ENCODE data around the gene CD300A. TPM values are rescaled to one million over a fixed set of nuclear protein-coding genes. Genes with fewer than 3 reads are reported as not detected.

CD300A gene
- total and polyA plus RNA-seq, 7 experiments from 2014 or later: 5.0 to 52.4 (median 6.8) TPM

DNA sequence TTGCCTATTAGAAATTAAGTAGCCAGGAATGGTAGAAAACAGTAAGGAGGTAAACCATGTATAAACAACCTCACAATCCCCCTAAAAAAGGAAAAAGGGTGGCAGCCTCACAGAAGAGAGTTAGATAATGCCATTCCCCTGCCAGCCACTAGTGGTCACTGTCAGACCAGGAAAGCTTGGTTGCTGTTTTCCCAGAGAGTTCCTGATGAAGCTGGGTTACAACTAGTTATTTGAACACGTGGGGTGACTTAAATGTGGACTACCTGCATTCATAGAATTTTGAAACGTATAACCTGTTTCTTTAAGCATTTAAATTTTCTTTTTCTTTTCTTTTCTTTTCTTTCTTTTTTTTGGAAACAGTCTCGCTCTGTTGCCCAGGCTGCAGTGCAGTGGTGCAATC, 28.7 kb upstream of the CD300A start:
- peak overlapping the region in 1 of 9 donors; percentile 32 for H3K27ac Mint-ChIP-seq
- H3K4me3 Mint-ChIP-seq: no peak overlapping the region
- H3K27me3 Mint-ChIP-seq: peaks cover 34 to 52% (median 42%) of the 10 kb centered on the region in 5 donors
- no peaks in the 10 kb centered on the region for H3K36me3 ChIP-seq (ENCODE audit: control insufficient read depth in 2 of 3, insufficient read depth in 3 of 3, low read length in 3 of 3)
- peaks cover 0 to 15% (median 4%) of the 10 kb centered on the region in 3 experiments for H3K9me3 ChIP-seq (ENCODE audit: control insufficient read depth in 2 of 3, low read length in 3 of 3)
- peaks cover 0 to 4% of the 10 kb centered on the region in 2 donors for H3K27me3 ChIP-seq (ENCODE audit: control insufficient read depth in 2 of 2, insufficient read depth in 2 of 2, low read length in 2 of 2)
- CTCF ChIA-PET: interaction anchor here (1.9 kb wide), 1 partner anchor 17 kb away, joined by 5 read pairs; no protein-coding TSS in a partner anchor
- H3K4me1 Mint-ChIP-seq: peaks cover 0 to 5% (median 0%) of the 10 kb centered on the region in 7 donors
- intact Hi-C loops (cut with micrococcal nuclease): loop anchor here in 1 of 2 donors (10.0 kb wide), 1 partner anchor 57 kb away; no protein-coding TSS in a partner anchor
- DNase-seq: no peak
- no peaks in the 10 kb centered on the region for H3K4me1 ChIP-seq (ENCODE audit: control insufficient read depth in 2 of 2, insufficient read depth in 2 of 2, low read length in 2 of 2)
- ATAC-seq: no peak
- H3K9me3 Mint-ChIP-seq: peaks cover 0 to 37% (median 27%) of the 10 kb centered on the region in 11 donors
- no peak overlapping the region for H3K4me3 ChIP-seq (ENCODE audit: low read length)
- POLR2A ChIA-PET: interaction anchor here (1.2 kb wide), 1 partner anchor 57 kb away, joined by 4 read pairs; no protein-coding TSS in a partner anchor
- H3K27ac ChIP-seq (ENCODE audit: low read depth, low read length): no peak overlapping the region
- peaks cover 0 to 10% (median 0%) of the 10 kb centered on the region in 5 donors for H3K36me3 Mint-ChIP-seq

DNA sequence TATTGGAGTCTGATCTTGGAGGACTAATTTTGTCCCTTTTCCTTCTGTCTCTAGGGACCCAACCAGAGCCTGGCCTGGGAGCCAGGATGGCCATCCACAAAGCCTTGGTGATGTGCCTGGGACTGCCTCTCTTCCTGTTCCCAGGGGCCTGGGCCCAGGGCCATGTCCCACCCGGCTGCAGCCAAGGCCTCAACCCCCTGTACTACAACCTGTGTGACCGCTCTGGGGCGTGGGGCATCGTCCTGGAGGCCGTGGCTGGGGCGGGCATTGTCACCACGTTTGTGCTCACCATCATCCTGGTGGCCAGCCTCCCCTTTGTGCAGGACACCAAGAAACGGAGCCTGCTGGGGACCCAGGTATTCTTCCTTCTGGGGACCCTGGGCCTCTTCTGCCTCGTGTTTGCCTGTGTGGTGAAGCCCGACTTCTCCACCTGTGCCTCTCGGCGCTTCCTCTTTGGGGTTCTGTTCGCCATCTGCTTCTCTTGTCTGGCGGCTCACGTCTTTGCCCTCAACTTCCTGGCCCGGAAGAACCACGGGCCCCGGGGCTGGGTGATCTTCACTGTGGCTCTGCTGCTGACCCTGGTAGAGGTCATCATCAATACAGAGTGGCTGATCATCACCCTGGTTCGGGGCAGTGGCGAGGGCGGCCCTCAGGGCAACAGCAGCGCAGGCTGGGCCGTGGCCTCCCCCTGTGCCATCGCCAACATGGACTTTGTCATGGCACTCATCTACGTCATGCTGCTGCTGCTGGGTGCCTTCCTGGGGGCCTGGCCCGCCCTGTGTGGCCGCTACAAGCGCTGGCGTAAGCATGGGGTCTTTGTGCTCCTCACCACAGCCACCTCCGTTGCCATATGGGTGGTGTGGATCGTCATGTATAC, 26.5 kb upstream of the CD300A start:
- no peak for DNase-seq
- no peaks in the 10 kb centered on the region for H3K4me1 ChIP-seq (ENCODE audit: control insufficient read depth in 2 of 2, insufficient read depth in 2 of 2, low read length in 2 of 2)
- Mint-ChIP-seq H3K27ac (peak overlapping the region in 1 of 9 donors; percentile 55), H3K9me3 (peaks cover 0 to 37% (median 27%) of the 10 kb centered on the region in 11 donors), H3K36me3 (peaks cover 0 to 10% (median 0%) of the 10 kb centered on the region in 5 donors), H3K4me3 (no peak overlapping the region), H3K27me3 (peaks cover 23 to 49% (median 26%) of the 10 kb centered on the region in 5 donors), H3K4me1 (peaks cover 0 to 5% (median 0%) of the 10 kb centered on the region in 7 donors)
- H3K9me3 ChIP-seq (ENCODE audit: control insufficient read depth in 2 of 3, low read length in 3 of 3): peaks cover 0 to 15% (median 4%) of the 10 kb centered on the region in 3 experiments
- H3K27ac ChIP-seq (ENCODE audit: low read depth, low read length): no peak overlapping the region
- intact Hi-C loops (cut with micrococcal nuclease): loop anchor here in 1 of 2 donors (10.0 kb wide), 1 partner anchor 55 kb away; no protein-coding TSS in a partner anchor
- H3K27me3 ChIP-seq (ENCODE audit: control insufficient read depth in 2 of 2, insufficient read depth in 2 of 2, low read length in 2 of 2): no peaks in the 10 kb centered on the region
- H3K4me3 ChIP-seq (ENCODE audit: low read length): no peak overlapping the region
- ATAC-seq: no peak
- CTCF ChIA-PET: no interaction called here
- POLR2A ChIA-PET: no interaction called here
- H3K36me3 ChIP-seq (ENCODE audit: control insufficient read depth in 2 of 3, insufficient read depth in 3 of 3, low read length in 3 of 3): no peaks in the 10 kb centered on the region

DNA sequence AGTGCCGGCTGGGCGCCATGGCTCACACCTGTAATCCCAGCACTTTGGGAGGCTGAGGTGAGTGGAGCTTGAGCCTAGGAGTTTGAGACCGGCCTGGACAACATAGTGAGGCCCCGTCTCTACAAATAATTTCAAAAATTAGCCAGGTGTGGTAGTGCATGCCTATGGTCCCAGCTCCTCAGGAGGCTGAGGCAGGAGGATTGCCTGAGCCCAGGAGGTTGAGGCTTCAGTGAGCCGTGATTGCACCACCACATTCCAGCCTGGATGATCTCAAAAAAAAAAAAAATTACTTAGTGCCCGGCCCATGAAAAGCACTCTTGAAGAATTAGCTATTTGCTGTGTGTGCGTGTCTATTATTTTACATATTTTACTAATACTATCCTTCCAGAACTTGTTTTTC, 24.9 kb upstream of the CD300A start:
- Mint-ChIP-seq H3K4me1 (peaks cover 0 to 5% (median 0%) of the 10 kb centered on the region in 7 donors), H3K36me3 (peaks cover 0 to 10% (median 0%) of the 10 kb centered on the region in 5 donors), H3K4me3 (no peak overlapping the region), H3K27me3 (peaks cover 10 to 47% (median 17%) of the 10 kb centered on the region in 5 donors), H3K9me3 (peaks cover 0 to 37% (median 24%) of the 10 kb centered on the region in 11 donors), H3K27ac (no peak overlapping the region)
- no peaks in the 10 kb centered on the region for H3K27me3 ChIP-seq (ENCODE audit: control insufficient read depth in 2 of 2, insufficient read depth in 2 of 2, low read length in 2 of 2)
- ATAC-seq (no peak), DNase-seq (no peak)
- ChIA-PET POLR2A (no interaction called here), CTCF (interaction anchor here (0.6 kb wide), 1 partner anchor 10 kb away, joined by 3 read pairs; no protein-coding TSS in a partner anchor)
- intact Hi-C loops (cut with micrococcal nuclease): no loop called here
- no peak overlapping the region for H3K27ac ChIP-seq (ENCODE audit: low read depth, low read length)
- peaks cover 0 to 15% (median 4%) of the 10 kb centered on the region in 3 experiments for H3K9me3 ChIP-seq (ENCODE audit: control insufficient read depth in 2 of 3, low read length in 3 of 3)
- H3K36me3 ChIP-seq (ENCODE audit: control insufficient read depth in 2 of 3, insufficient read depth in 3 of 3, low read length in 3 of 3): no peaks in the 10 kb centered on the region
- no peak overlapping the region for H3K4me3 ChIP-seq (ENCODE audit: low read length)
- no peaks in the 10 kb centered on the region for H3K4me1 ChIP-seq (ENCODE audit: control insufficient read depth in 2 of 2, insufficient read depth in 2 of 2, low read length in 2 of 2)

- CTCF ChIA-PET: interaction anchor here (0.6 kb wide), 1 partner anchor 9 kb away, joined by 3 read pairs; no protein-coding TSS in a partner anchor
- Mint-ChIP-seq H3K9me3 (peaks cover 0 to 33% (median 22%) of the 10 kb centered on the region in 11 donors), H3K4me1 (peaks cover 0 to 5% (median 0%) of the 10 kb centered on the region in 7 donors), H3K4me3 (no peak overlapping the region), H3K36me3 (peaks cover 0 to 10% (median 0%) of the 10 kb centered on the region in 5 donors), H3K27ac (no peak overlapping the region), H3K27me3 (peaks cover 7 to 41% (median 10%) of the 10 kb centered on the region in 5 donors)
- Histone ChIP-seq H3K4me3 (ENCODE audit: low read length) (no peak overlapping the region), H3K9me3 (ENCODE audit: control insufficient read depth in 2 of 3, low read length in 3 of 3) (peaks cover 0 to 15% (median 4%) of the 10 kb centered on the region in 3 experiments), H3K4me1 (ENCODE audit: control insufficient read depth in 2 of 2, insufficient read depth in 2 of 2, low read length in 2 of 2) (no peaks in the 10 kb centered on the region), H3K27ac (ENCODE audit: low read depth, low read length) (no peak overlapping the region), H3K27me3 (ENCODE audit: control insufficient read depth in 2 of 2, insufficient read depth in 2 of 2, low read length in 2 of 2) (no peaks in the 10 kb centered on the region), H3K36me3 (ENCODE audit: control insufficient read depth in 2 of 3, insufficient read depth in 3 of 3, low read length in 3 of 3) (no peaks in the 10 kb centered on the region)
- intact Hi-C loops (cut with micrococcal nuclease): no loop called here
- no peak for ATAC-seq
- POLR2A ChIA-PET: no interaction called here
- no peak for DNase-seq
These were observed 24.2 kb upstream of the CD300A start for GRCh38 chr17:74442291-74442669.

DNA sequence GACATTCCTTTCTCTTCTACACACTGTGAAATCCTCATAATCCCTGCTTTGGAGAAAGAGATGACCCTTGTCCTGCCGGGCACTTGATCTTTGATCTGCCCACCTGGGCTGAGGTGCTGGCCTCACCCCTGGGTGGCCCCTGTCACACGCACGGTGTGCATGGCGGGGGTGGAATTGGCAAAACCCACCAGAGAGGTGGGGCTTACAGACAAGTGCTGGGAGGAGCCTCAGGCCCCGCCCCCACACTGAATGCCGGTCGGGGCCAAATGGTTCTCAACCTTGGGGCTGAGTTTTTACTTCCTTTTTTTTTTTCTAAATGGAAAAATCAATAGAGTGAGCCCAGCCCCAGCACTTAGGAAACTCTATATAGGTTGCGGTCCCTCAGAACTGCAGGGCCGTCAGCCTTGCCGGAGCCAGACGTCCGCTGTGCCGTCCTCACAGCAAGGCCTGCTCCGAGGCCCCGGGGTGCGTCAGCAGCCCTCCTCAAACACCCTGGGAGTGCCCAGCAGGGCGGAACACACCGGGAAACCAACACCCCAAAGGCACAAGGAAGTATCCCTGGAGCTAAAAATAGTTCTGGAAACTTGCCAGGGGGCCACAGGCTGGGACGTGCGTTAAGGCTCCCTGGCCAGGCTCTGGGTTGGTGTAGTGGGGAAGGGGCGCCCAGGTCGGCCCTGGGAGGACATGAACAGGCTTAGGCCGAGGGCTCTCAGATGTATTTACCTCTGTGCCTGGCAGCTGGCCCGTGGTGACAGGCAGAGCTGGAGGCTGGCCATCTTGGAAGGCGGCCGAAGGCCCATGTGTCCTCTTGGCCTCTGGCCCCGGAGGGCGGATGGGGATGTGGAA, 23.5 kb upstream of the CD300A start:
- Mint-ChIP-seq H3K27ac (no peak overlapping the region), H3K27me3 (peaks cover 7 to 41% (median 12%) of the 10 kb centered on the region in 5 donors), H3K4me1 (peaks cover 0 to 5% (median 0%) of the 10 kb centered on the region in 7 donors), H3K4me3 (peak overlapping the region in 2 of 10 donors; percentile 26 to 29), H3K36me3 (peaks cover 0 to 10% (median 0%) of the 10 kb centered on the region in 5 donors), H3K9me3 (peaks cover 0 to 27% (median 16%) of the 10 kb centered on the region in 11 donors)
- Histone ChIP-seq H3K27ac (ENCODE audit: low read depth, low read length) (no peak overlapping the region), H3K36me3 (ENCODE audit: control insufficient read depth in 2 of 3, insufficient read depth in 3 of 3, low read length in 3 of 3) (no peaks in the 10 kb centered on the region), H3K9me3 (ENCODE audit: control insufficient read depth in 2 of 3, low read length in 3 of 3) (peaks cover 0 to 15% (median 4%) of the 10 kb centered on the region in 3 experiments), H3K4me1 (ENCODE audit: control insufficient read depth in 2 of 2, insufficient read depth in 2 of 2, low read length in 2 of 2) (no peaks in the 10 kb centered on the region), H3K27me3 (ENCODE audit: control insufficient read depth in 2 of 2, insufficient read depth in 2 of 2, low read length in 2 of 2) (no peaks in the 10 kb centered on the region), H3K4me3 (ENCODE audit: low read length) (no peak overlapping the region)
- POLR2A ChIA-PET: no interaction called here
- ATAC-seq (peak; percentile 67), DNase-seq (no peak)
- CTCF ChIA-PET: no interaction called here
- intact Hi-C loops (cut with micrococcal nuclease): no loop called here

Data from naive thymus-derived CD4-positive, alpha-beta T cell (primary cell).